ENCODE measurements around the gene PAF1.

DNA sequence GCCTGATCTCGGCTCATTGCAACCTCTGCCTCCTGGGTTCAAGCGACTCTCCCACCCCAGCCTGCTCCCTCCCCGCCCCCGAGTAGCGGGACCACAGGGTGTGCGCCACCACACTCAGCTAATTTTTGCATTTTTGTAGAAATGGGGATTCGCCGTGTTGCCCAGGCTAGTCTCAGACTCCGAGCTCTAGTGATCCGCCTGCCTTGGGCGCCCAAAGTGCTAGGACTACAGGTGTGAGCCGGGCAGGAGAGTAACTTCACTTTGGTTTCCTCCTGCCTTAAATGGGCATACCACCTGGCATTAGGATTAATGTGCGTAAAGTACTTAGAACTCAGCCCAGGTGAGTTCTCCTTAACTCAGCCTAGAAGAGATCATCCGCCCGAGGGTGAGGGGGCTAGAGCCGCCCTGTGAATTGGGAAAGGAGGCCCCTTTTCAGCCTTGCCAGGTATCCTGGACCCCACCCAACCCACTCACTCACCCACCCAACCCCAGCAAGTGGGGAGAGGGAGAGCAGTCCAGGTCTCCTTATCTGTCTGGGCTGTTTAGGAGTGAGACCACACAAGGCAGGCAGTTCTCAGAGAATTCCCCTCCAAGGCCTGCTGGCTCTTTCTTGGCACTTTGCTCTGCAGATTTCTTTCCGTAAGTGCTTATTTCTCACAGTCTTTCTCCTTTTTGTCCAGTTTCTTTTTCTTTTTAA lies 14.5 kb upstream of the PAF1 start:
- TF ChIP-seq, protein P1, sequence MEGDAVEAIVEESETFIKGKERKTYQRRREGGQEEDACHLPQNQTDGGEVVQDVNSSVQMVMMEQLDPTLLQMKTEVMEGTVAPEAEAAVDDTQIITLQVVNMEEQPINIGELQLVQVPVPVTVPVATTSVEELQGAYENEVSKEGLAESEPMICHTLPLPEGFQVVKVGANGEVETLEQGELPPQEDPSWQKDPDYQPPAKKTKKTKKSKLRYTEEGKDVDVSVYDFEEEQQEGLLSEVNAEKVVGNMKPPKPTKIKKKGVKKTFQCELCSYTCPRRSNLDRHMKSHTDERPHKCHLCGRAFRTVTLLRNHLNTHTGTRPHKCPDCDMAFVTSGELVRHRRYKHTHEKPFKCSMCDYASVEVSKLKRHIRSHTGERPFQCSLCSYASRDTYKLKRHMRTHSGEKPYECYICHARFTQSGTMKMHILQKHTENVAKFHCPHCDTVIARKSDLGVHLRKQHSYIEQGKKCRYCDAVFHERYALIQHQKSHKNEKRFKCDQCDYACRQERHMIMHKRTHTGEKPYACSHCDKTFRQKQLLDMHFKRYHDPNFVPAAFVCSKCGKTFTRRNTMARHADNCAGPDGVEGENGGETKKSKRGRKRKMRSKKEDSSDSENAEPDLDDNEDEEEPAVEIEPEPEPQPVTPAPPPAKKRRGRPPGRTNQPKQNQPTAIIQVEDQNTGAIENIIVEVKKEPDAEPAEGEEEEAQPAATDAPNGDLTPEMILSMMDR (IDR thresholded peaks at IDR 0.05; ENCODE audit: extremely low read depth in 1 of 2, insufficient read depth in 1 of 2, low read depth in 1 of 2, low read length in 2 of 2): no peak
- TF ChIP-seq, protein P2, sequence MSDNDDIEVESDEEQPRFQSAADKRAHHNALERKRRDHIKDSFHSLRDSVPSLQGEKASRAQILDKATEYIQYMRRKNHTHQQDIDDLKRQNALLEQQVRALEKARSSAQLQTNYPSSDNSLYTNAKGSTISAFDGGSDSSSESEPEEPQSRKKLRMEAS (IDR thresholded peaks at IDR 0.05; ENCODE audit: insufficient read depth, insufficient read length): no peak
- no peak for TF ChIP-seq EZH2 (IDR thresholded peaks at IDR 0.05; ENCODE audit: borderline replicate concordance, low read depth, low read length, severe bottlenecking)
- no peak for TF ChIP-seq POLR2A (IDR thresholded peaks at IDR 0.05; ENCODE audit: low read depth, low read length)
- no peak for TF ChIP-seq POLR2AphosphoS5 (IDR thresholded peaks at IDR 0.05; ENCODE audit: insufficient read depth, low read depth, low read length)
- TF ChIP-seq GATA2 (IDR thresholded peaks at IDR 0.05; ENCODE audit: insufficient read depth, insufficient read length, low read depth, low read length): no peak

Measured in endothelial cell of umbilical vein (primary cell).